HepG2 (cell line): ENCODE measurements around the gene CAPN15. TPM values are rescaled to one million over a fixed set of nuclear protein-coding genes. Genes with fewer than 3 reads are reported as not detected.

Experiments
- DMAP1 ChIP-seq: IDR thresholded peaks from 2 replicates; pipeline ENCODE4 v1.6.1; 2016
- FLYWCH1 ChIP-seq: sonication (generic); formaldehyde crosslinking; IDR thresholded peaks from 2 replicates; pipeline ENCODE4 v1.8.1; 2023; ENCODE audit warnings: mild to moderate bottlenecking, missing genetic modification reagents
- FOXP4 ChIP-seq: sonication (generic); formaldehyde crosslinking; IDR thresholded peaks from 2 replicates; pipeline ENCODE4 v1.4.0; 2020; ENCODE audit warnings: missing genetic modification reagents
- KDM5B ChIP-seq: sonication (generic); formaldehyde crosslinking; IDR thresholded peaks from 2 replicates; pipeline ENCODE4 v1.4.0; 2020; ENCODE audit warnings: missing genetic modification reagents, mild to moderate bottlenecking, borderline replicate concordance
- MAZ ChIP-seq, 2 experiments: sonication (generic) in 1 of 2; formaldehyde crosslinking in 1 of 2; IDR thresholded peaks; 2 replicates each; pipeline versions ENCODE4 v1.5.0 to v1.6.1; 2012 to 2020; ENCODE audit warnings: low read depth in 2 of 2, mild to moderate bottlenecking in 2 of 2, borderline replicate concordance in 1 of 2, improper control_type of control experiment in 1 of 2, low read length in 1 of 2, missing genetic modification reagents in 1 of 2, moderate library complexity in 1 of 2
- REL ChIP-seq: sonication (generic); formaldehyde crosslinking; conservative IDR thresholded peaks from 2 replicates; pipeline ENCODE4 v1.8.0; 2022; ENCODE audit warnings: mild to moderate bottlenecking, missing genetic modification reagents, moderate library complexity
- RFX1 ChIP-seq: fragments of 450-650 bp; IDR thresholded peaks from 2 replicates; pipeline ENCODE4 v1.6.1; 2017
- SMARCC2 ChIP-seq: fragments of 450-650 bp; IDR thresholded peaks from 2 replicates; pipeline ENCODE4 v1.6.1; 2017; ENCODE audit warnings: antibody characterized with exemption, mild to moderate bottlenecking
- SRF ChIP-seq: IDR thresholded peaks from 2 replicates; pipeline ENCODE4 v1.6.1; 2011; ENCODE audit warnings: mild to moderate bottlenecking, low read depth, low read length, moderate library complexity
- SRSF9 ChIP-seq: fragments of 200-400 bp; formaldehyde crosslinking; IDR thresholded peaks from 2 replicates; pipeline ENCODE4 v1.6.1; 2018; ENCODE audit warnings: borderline replicate concordance, mild to moderate bottlenecking, low read depth, low read length; ENCODE audit not compliant: insufficient read depth, poor library complexity, severe bottlenecking
- TMF1 ChIP-seq: sonication (generic); formaldehyde crosslinking; IDR thresholded peaks from 2 replicates; pipeline ENCODE4 v1.8.1; 2022; ENCODE audit warnings: low read depth, missing genetic modification reagents
- TRAFD1 ChIP-seq: sonication (generic); formaldehyde crosslinking; IDR thresholded peaks from 2 replicates; pipeline ENCODE4 v1.5.1; 2020; ENCODE audit warnings: missing genetic modification reagents, mild to moderate bottlenecking, borderline replicate concordance
- TRIM22 ChIP-seq: fragments of 450-650 bp; IDR thresholded peaks from 2 replicates; pipeline ENCODE4 v1.6.1; 2017
- ZEB1 ChIP-seq: IDR thresholded peaks from 2 replicates; pipeline ENCODE4 v1.6.1; 2012; ENCODE audit warnings: mild to moderate bottlenecking, low read depth, inconsistent platforms; ENCODE audit not compliant: insufficient replicate concordance
- ZNF24 ChIP-seq: fragments of 450-650 bp; IDR thresholded peaks from 2 replicates; pipeline ENCODE4 v1.6.1; 2017; ENCODE audit warnings: antibody characterized with exemption, mild to moderate bottlenecking
- ZNF281 ChIP-seq: sonication (generic); formaldehyde crosslinking; IDR thresholded peaks from 2 replicates; pipeline ENCODE4 v1.4.0; 2020; ENCODE audit warnings: missing genetic modification reagents, borderline replicate concordance
- ZNF317 ChIP-seq: sonication (generic); formaldehyde crosslinking; IDR thresholded peaks from 2 replicates; pipeline ENCODE4 v1.5.0; 2020; ENCODE audit warnings: mild to moderate bottlenecking, missing genetic modification reagents
- ZNF598 ChIP-seq: sonication (generic); formaldehyde crosslinking; IDR thresholded peaks from 2 replicates; pipeline ENCODE4 v1.5.1; 2020; ENCODE audit warnings: mild to moderate bottlenecking, missing genetic modification reagents, borderline replicate concordance
- polyA plus RNA-seq, 8 experiments: library from polyadenylated mRNA; depleted of rRNA in 3 of 8; stranded (reverse) in 7 of 8; unstranded in 1 of 8; fragments of >200 nt; fragmentation: Illumina TruSeq in 4 of 8; extraction: Trizol in 4 of 8; gene quantifications; 2 replicates each; pipeline versions ENCODE4 v1.2.1 to v1.2.3, GENCODE V29; 2011 to 2016; ENCODE audit warnings: low read depth in 4 of 8, missing spikeins in 1 of 8, mixed read lengths in 1 of 8; ENCODE audit not compliant: insufficient read depth in 1 of 8
- total RNA-seq, 5 experiments: library from RNA; depleted of rRNA; stranded (reverse); fragments of >200 nt; fragmentation: Illumina TruSeq; extraction: Trizol; gene quantifications; 2 replicates each; pipeline ENCODE4 v1.2.3, GENCODE V29; 2016; ENCODE audit warnings: low read depth in 1 of 5

Gene CAPN15
- total and polyA plus RNA-seq, 2 of the 13 experiments (the other 11 are each of a cell fraction or from before 2014, with no cell fraction given): 14.9 to 24.5 TPM

GRCh38 chr16:508884-509736 is 18.4 kb upstream of the CAPN15 start (continued):
- TF ChIP-seq ZNF598 (CRISPR knock-in tag) (peak; percentile 96; the same call in 1 of the 2 replicates), DMAP1 (CRISPR knock-in tag) (peak; percentile 86), ZNF24 (no peak), MAZ (IDR thresholded peaks at IDR 0.05; ENCODE audit: borderline replicate concordance, low read depth, low read length) (no peak), MAZ (CRISPR knock-in tag; IDR thresholded peaks at IDR 0.05; ENCODE audit: low read depth) (peak; percentile 63), ZNF317 (CRISPR knock-in tag) (0 out of 2 replicates have a peak, but pooled peaks have one; percentile 47), TRIM22 (no peak), ZEB1 (no peak), SRSF9 (no peak), RFX1 (no peak), TRAFD1 (CRISPR knock-in tag) (peak; percentile 86; the same call in 1 of the 2 replicates), KDM5B (CRISPR knock-in tag) (peak; percentile 53; the same call in 1 of the 2 replicates), FOXP4 (CRISPR knock-in tag) (peak; percentile 99), SMARCC2 (no peak), SRF (no peak), TMF1 (CRISPR knock-in tag) (peak; percentile 50; the same call in 1 of the 2 replicates), REL (CRISPR knock-in tag) (0 out of 2 replicates have a peak, but pooled peaks have one; percentile 62), ZNF281 (peak; percentile 46; the same call in 1 of the 2 replicates), FLYWCH1 (CRISPR knock-in tag) (no peak)
